Right atrium auricular region (tissue), 2 donors: ENCODE measurements around the gene CPEB4. TPM values are rescaled to one million over a fixed set of nuclear protein-coding genes. Genes with fewer than 3 reads are reported as not detected.
A peak's percentile ranks its signal among the peaks of the same experiment; 100 is the strongest.

ENCODE experiments used
- DNase-seq: peaks from one replicate; pipeline ENCODE4 v3.0.0-alpha.2; 2019; ENCODE audit warnings: low spot score
- H3K27ac ChIP-seq, 2 donors: fragments of 200-600 bp; sonication (generic); 1 replicate in 1 of 2; 2 replicates in 1 of 2; pipeline ENCODE4 v1.5.1; 2016 to 2019
- H3K27me3 ChIP-seq, 2 donors: fragments of 200-600 bp; sonication (generic); one replicate each; pipeline versions ENCODE4 v1.5.1 to v1.6.0; 2017 to 2019
- H3K36me3 ChIP-seq: fragments of 200-600 bp; sonication (generic); one replicate; pipeline ENCODE4 v1.5.1; 2016
- H3K4me1 ChIP-seq, 2 donors: fragments of 200-600 bp; sonication (generic); one replicate each; pipeline versions ENCODE4 v1.5.1 to v1.6.0; 2017 to 2019
- H3K4me3 ChIP-seq, 2 donors: fragments of 200-600 bp; sonication (generic); 1 replicate in 1 of 2; 2 replicates in 1 of 2; pipeline ENCODE4 v1.5.1; 2017 to 2019; ENCODE audit warnings: mild to moderate bottlenecking in 1 of 2, moderate library complexity in 1 of 2
- H3K9me3 ChIP-seq, 2 donors: fragments of 200-600 bp; sonication (generic); one replicate each; pipeline ENCODE4 v1.5.1; 2019
- CTCF ChIP-seq, 2 donors: fragments of 200-600 bp; sonication (generic); IDR thresholded peaks; one replicate each; pipeline ENCODE4 v1.5.1; 2019; ENCODE audit warnings: antibody characterized with exemption in 2 of 2
- total RNA-seq, 2 donors: library from RNA; depleted of rRNA; stranded (reverse); fragments of >200 nt; gene quantifications; one replicate each; pipeline ENCODE4 v1.1.0, GENCODE V29; 2016

CPEB4 gene
- total RNA-seq, 2 donors from 2014 or later, result 79.5 to 127 TPM

- H3K4me1 ChIP-seq, result peaks cover 0 to 60% of the 10 kb centered on the region in 2 donors
- no peak overlapping the region for H3K4me3 ChIP-seq
- H3K27ac ChIP-seq, result peak overlapping the region in 1 of 2 donors; percentile 53
- no peak for DNase-seq
- no peaks in the 10 kb centered on the region for H3K36me3 ChIP-seq
- no peak for TF ChIP-seq CTCF (IDR thresholded peaks at IDR 0.05)
- H3K27me3 ChIP-seq, result no peaks in the 10 kb centered on the region
- no peaks in the 10 kb centered on the region for H3K9me3 ChIP-seq
Measured at GRCh38 chr5:173902334-173902733, 14.2 kb downstream of the CPEB4 start.

- Histone ChIP-seq H3K36me3 (no peaks in the 10 kb centered on the region), H3K9me3 (no peaks in the 10 kb centered on the region), H3K27me3 (no peaks in the 10 kb centered on the region), H3K4me1 (peaks cover 0 to 64% of the 10 kb centered on the region in 2 donors), H3K4me3 (no peak overlapping the region), H3K27ac (peak overlapping the region; percentile 53 to 57)
- TF ChIP-seq CTCF (IDR thresholded peaks at IDR 0.05), result no peak
- no peak for DNase-seq
Measured at GRCh38 chr5:173902743-173903142, 14.6 kb downstream of the CPEB4 start.

DNA sequence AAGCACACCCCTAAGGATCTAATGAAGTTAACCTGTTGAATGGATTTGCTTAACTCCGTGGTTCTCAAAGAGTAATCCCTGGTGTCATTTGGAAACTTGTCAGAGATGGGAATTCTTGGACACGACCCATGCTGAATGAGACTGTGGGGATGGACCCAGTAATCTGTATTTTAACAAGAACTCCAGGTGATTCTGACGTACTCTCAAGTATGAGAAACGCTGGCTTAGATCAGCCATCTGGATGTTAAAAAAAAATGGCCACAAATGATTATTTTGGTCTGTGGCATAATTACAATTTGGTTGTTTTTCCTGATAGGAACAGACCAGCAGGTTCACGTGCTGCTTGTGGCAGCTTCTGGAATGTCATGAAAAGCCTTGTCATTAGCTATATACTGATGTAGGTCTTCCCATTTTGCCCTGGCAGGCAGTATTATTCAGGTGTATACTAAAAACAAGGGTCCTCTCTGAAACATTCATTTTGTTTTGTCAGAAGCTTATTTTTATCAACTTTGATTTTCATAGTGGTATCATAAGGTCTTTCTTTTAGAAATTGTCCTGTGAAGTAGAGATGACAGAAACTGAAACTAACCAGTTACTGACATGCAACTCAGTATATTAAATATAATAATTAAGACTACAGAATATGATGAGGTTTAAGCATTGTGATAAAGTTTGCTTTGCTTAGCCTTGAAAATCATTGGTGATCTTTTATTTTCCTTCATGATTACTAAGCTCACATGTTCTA lies 15.4 kb downstream of the CPEB4 start:
- Histone ChIP-seq H3K4me1 (peaks cover 0 to 73% of the 10 kb centered on the region in 2 donors), H3K9me3 (no peaks in the 10 kb centered on the region), H3K36me3 (no peaks in the 10 kb centered on the region), H3K27me3 (no peaks in the 10 kb centered on the region), H3K27ac (peak overlapping the region; percentile 38 to 57), H3K4me3 (no peak overlapping the region)
- no peak for TF ChIP-seq CTCF (IDR thresholded peaks at IDR 0.05)
- no peak for DNase-seq

- peaks cover 0 to 78% of the 10 kb centered on the region in 2 donors for H3K4me1 ChIP-seq
- no peaks in the 10 kb centered on the region for H3K27me3 ChIP-seq
- no peaks in the 10 kb centered on the region for H3K9me3 ChIP-seq
- no peak overlapping the region for H3K4me3 ChIP-seq
- DNase-seq, result no peak
- H3K36me3 ChIP-seq, result no peaks in the 10 kb centered on the region
- H3K27ac ChIP-seq, result peak overlapping the region; percentile 38 to 57
- no peak for TF ChIP-seq CTCF (IDR thresholded peaks at IDR 0.05)
Measured at GRCh38 chr5:173904151-173904550, 16.0 kb downstream of the CPEB4 start.

GRCh38 chr5:173907284-173907683 lies 19.1 kb downstream of the CPEB4 start:
- Histone ChIP-seq H3K4me3 (no peak overlapping the region), H3K27ac (peak overlapping the region; percentile 76 to 83), H3K4me1 (peaks cover 0 to 76% of the 10 kb centered on the region in 2 donors), H3K36me3 (peaks cover 18% of the 10 kb centered on the region), H3K9me3 (no peaks in the 10 kb centered on the region), H3K27me3 (no peaks in the 10 kb centered on the region)
- DNase-seq, result no peak
- TF ChIP-seq CTCF (IDR thresholded peaks at IDR 0.05), result no peak
